ENCODE measurements around the gene GLP1R. TPM values are rescaled to one million over a fixed set of nuclear protein-coding genes. Genes with fewer than 3 reads are reported as not detected.

Gene GLP1R
- total and polyA plus RNA-seq, 2 of the 13 experiments (the other 11 are each of a cell fraction or from before 2014, with no cell fraction given) = not detected

DNA sequence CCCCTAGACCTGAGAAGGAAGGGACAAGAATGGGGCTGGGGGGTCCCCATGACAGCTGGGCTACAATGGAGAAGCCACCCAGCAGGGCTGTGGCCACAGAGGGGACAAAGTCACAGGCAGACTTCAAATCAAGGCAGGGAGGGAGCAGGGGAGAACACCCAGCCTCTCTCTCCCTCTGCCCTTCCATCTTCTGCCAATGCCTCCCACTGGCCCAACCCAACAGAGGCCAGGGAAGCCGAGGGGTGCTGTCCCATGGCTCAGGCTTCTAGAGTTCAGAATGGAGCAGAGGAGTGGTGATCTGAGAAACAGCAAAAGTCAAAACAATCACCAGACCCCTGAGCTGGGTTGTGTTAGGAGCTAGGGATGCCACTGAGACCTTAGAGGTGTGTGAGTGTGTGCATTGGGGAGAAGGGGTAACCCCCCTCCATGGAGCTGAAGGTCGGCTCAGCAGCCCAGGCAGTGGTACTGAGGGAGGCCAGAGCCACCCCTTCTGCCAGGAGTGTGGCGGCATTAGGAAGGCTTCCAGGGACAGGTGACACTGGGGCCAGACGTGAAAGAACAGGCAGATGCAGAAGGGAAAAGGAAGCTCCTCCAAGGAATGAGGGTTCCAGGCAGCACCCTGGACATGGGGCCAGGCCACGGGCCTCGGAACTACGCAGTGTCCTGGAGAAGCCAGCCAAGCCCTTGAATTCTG lies 12.0 kb downstream of the GLP1R start:
- POLR2A ChIA-PET = no interaction called here
- TF ChIP-seq, protein P1, sequence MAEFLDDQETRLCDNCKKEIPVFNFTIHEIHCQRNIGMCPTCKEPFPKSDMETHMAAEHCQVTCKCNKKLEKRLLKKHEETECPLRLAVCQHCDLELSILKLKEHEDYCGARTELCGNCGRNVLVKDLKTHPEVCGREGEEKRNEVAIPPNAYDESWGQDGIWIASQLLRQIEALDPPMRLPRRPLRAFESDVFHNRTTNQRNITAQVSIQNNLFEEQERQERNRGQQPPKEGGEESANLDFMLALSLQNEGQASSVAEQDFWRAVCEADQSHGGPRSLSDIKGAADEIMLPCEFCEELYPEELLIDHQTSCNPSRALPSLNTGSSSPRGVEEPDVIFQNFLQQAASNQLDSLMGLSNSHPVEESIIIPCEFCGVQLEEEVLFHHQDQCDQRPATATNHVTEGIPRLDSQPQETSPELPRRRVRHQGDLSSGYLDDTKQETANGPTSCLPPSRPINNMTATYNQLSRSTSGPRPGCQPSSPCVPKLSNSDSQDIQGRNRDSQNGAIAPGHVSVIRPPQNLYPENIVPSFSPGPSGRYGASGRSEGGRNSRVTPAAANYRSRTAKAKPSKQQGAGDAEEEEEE (CRISPR knock-in tag; IDR thresholded peaks at IDR 0.05; ENCODE audit: borderline replicate concordance) = no peak
- TF ChIP-seq ZKSCAN8 (CRISPR knock-in tag; IDR thresholded peaks at IDR 0.05; ENCODE audit: borderline replicate concordance) = no peak
- no peaks in the 10 kb centered on the region for H3K4me1 ChIP-seq (ENCODE audit: insufficient read depth, low read length)
- H4K20me1 ChIP-seq (ENCODE audit: insufficient read depth, low read length) = no peaks in the 10 kb centered on the region
- no peak overlapping the region for H3K27ac ChIP-seq (ENCODE audit: extremely low read length, insufficient read depth, low read length)
- DNase-seq (ENCODE audit: low spot score) (no peak), FAIRE-seq (no peak), ATAC-seq (no peak)
- CTCF ChIA-PET (ENCODE audit: low intra/inter-chr PET ratio, low total read pairs) = no interaction called here
- BruUV-seq (replicated peaks) = no TSS peak
- H3K36me3 ChIP-seq (replicated peaks in 1 of 2; ENCODE audit: control insufficient read depth in 1 of 2, insufficient read depth in 2 of 2, low read length in 2 of 2) = no peaks in the 10 kb centered on the region
- no peak overlapping the region for H2AFZ ChIP-seq (ENCODE audit: low read length)
- intact Hi-C loops (cut with micrococcal nuclease; ENCODE audit: unreplicated experiment) (no loop called here), in situ Hi-C loops (cut with HindIII; ENCODE audit: extremely low pct_ligation_motif_present, low pct_unique_long_range_greater_than_20kb) (no loop called here)
- 20% methylated on average over 7 of the region's 7 CpGs for WGBS (ENCODE audit: low lambda C conversion rate)
- H3K9me3 ChIP-seq (ENCODE audit: low read length) = no peaks in the 10 kb centered on the region
- peaks cover 1 to 16% of the 10 kb centered on the region in 2 experiments; a peak in 3 of 5 replicates for H3K27me3 ChIP-seq (ENCODE audit: control insufficient read depth in 1 of 2, insufficient read depth in 2 of 2, low read length in 2 of 2)
- H3K4me2 ChIP-seq (ENCODE audit: low read depth, low read length) = no peak overlapping the region
- H3K9ac ChIP-seq (ENCODE audit: insufficient read depth, low read depth, low read length) = no peak overlapping the region
- H3K4me3 ChIP-seq (replicated peaks in 1 of 3; ENCODE audit: insufficient read depth in 1 of 3, low read depth in 2 of 3, low read length in 3 of 3) = no peak overlapping the region
- H3K79me2 ChIP-seq (ENCODE audit: insufficient read depth, low read length) = no peaks in the 10 kb centered on the region

DNA sequence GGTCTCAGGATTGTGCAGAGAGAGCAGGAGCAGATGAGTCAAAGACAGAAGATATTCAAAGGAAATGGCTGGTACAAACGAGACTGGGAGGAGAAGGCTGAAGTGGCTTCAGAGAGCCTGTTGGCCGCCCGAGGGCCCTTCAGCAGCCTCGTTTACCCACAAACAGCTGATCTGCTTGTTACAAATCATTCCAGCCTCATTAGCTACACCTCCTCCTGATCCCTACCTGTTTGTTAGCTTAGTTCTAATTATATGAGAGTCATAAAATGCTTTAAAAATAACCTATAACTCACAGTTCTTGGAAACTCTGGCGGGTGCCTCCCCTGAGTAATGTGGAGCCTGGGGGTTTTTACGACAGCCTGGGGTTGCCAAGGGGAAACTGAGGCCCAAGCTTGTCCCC lies 12.6 kb downstream of the GLP1R start:
- FAIRE-seq (no peak), ATAC-seq (no peak), DNase-seq (ENCODE audit: low spot score) (no peak)
- Histone ChIP-seq H3K9me3 (ENCODE audit: low read length) (no peaks in the 10 kb centered on the region), H3K4me2 (ENCODE audit: low read depth, low read length) (no peak overlapping the region), H2AFZ (ENCODE audit: low read length) (no peak overlapping the region), H3K9ac (ENCODE audit: insufficient read depth, low read depth, low read length) (no peak overlapping the region), H3K4me1 (ENCODE audit: insufficient read depth, low read length) (no peaks in the 10 kb centered on the region), H3K4me3 (replicated peaks in 1 of 3; ENCODE audit: insufficient read depth in 1 of 3, low read depth in 2 of 3, low read length in 3 of 3) (no peak overlapping the region), H3K27ac (ENCODE audit: extremely low read length, insufficient read depth, low read length) (no peak overlapping the region), H3K27me3 (ENCODE audit: control insufficient read depth in 1 of 2, insufficient read depth in 2 of 2, low read length in 2 of 2) (peaks cover 1 to 16% of the 10 kb centered on the region in 2 experiments; a peak in 3 of 5 replicates), H3K79me2 (ENCODE audit: insufficient read depth, low read length) (no peaks in the 10 kb centered on the region), H4K20me1 (ENCODE audit: insufficient read depth, low read length) (no peaks in the 10 kb centered on the region), H3K36me3 (replicated peaks in 1 of 2; ENCODE audit: control insufficient read depth in 1 of 2, insufficient read depth in 2 of 2, low read length in 2 of 2) (no peaks in the 10 kb centered on the region)
- intact Hi-C loops (cut with micrococcal nuclease; ENCODE audit: unreplicated experiment) (no loop called here), in situ Hi-C loops (cut with HindIII; ENCODE audit: extremely low pct_ligation_motif_present, low pct_unique_long_range_greater_than_20kb) (no loop called here)
- CTCF ChIA-PET (ENCODE audit: low intra/inter-chr PET ratio, low total read pairs) = no interaction called here
- no TSS peak for BruUV-seq (replicated peaks)
- WGBS (ENCODE audit: low lambda C conversion rate) = 9% methylated on average over 6 of the region's 6 CpGs
- POLR2A ChIA-PET = no interaction called here
- no peak for TF ChIP-seq ZNF782 (CRISPR knock-in tag; IDR thresholded peaks at IDR 0.05; ENCODE audit: borderline replicate concordance)
